ENCODE results near the gene HTR3A.

HTR3A gene

GRCh38 chr11:114031246-114031966 lies 56.5 kb downstream of the HTR3A start:
- Histone ChIP-seq H4K20me1 (ENCODE audit: insufficient read depth, low read length, poor library complexity, severe bottlenecking) (no peaks in the 10 kb centered on the region), H3K4me2 (ENCODE audit: low read depth, low read length, poor library complexity, severe bottlenecking) (no peak overlapping the region), H3K79me2 (ENCODE audit: insufficient read depth, low read length) (no peaks in the 10 kb centered on the region), H3K4me1 (ENCODE audit: insufficient read depth, low read length, poor library complexity, severe bottlenecking) (peaks cover 14% of the 10 kb centered on the region), H3K9ac (ENCODE audit: low read depth, low read length, poor library complexity, severe bottlenecking) (no peak overlapping the region), H2AFZ (ENCODE audit: low read length) (no peak overlapping the region), H3K9me3 (ENCODE audit: insufficient read depth, low read depth, low read length) (no peaks in the 10 kb centered on the region), H3K27me3 (ENCODE audit: insufficient read depth, low read length, poor library complexity, severe bottlenecking) (no peaks in the 10 kb centered on the region), H3K9me2 (replicated peaks; ENCODE audit: low read depth, low read length) (no peaks in the 10 kb centered on the region), H3K4me3 (ENCODE audit: low read length, poor library complexity, severe bottlenecking) (no peak overlapping the region), H3K36me3 (ENCODE audit: insufficient read depth, low read length) (no peaks in the 10 kb centered on the region), H3F3A (ENCODE audit: low read depth) (no peaks in the 10 kb centered on the region)
- no peak for TF ChIP-seq EZH2phosphoT487 (IDR thresholded peaks at IDR 0.05; ENCODE audit: borderline replicate concordance)
- no peak for TF ChIP-seq CTCF (conservative IDR thresholded peaks at IDR 0.05; ENCODE audit: low read length)

- H3K27me3 ChIP-seq (ENCODE audit: insufficient read depth, low read length, poor library complexity, severe bottlenecking) = no peaks in the 10 kb centered on the region
- H3K9me3 ChIP-seq (ENCODE audit: insufficient read depth, low read depth, low read length) = no peaks in the 10 kb centered on the region
- H4K20me1 ChIP-seq (ENCODE audit: insufficient read depth, low read length, poor library complexity, severe bottlenecking) = no peaks in the 10 kb centered on the region
- H2AFZ ChIP-seq (ENCODE audit: low read length) = no peak overlapping the region
- TF ChIP-seq EZH2phosphoT487 (IDR thresholded peaks at IDR 0.05; ENCODE audit: borderline replicate concordance) = no peak
- no peak for TF ChIP-seq CTCF (conservative IDR thresholded peaks at IDR 0.05; ENCODE audit: low read length)
- H3K79me2 ChIP-seq (ENCODE audit: insufficient read depth, low read length) = no peaks in the 10 kb centered on the region
- H3K4me3 ChIP-seq (ENCODE audit: low read length, poor library complexity, severe bottlenecking) = no peak overlapping the region
- H3K36me3 ChIP-seq (ENCODE audit: insufficient read depth, low read length) = no peaks in the 10 kb centered on the region
- H3F3A ChIP-seq (ENCODE audit: low read depth) = no peaks in the 10 kb centered on the region
- no peaks in the 10 kb centered on the region for H3K9me2 ChIP-seq (replicated peaks; ENCODE audit: low read depth, low read length)
- peaks cover 8% of the 10 kb centered on the region for H3K4me1 ChIP-seq (ENCODE audit: insufficient read depth, low read length, poor library complexity, severe bottlenecking)
- no peak overlapping the region for H3K4me2 ChIP-seq (ENCODE audit: low read depth, low read length, poor library complexity, severe bottlenecking)
- no peak overlapping the region for H3K9ac ChIP-seq (ENCODE audit: low read depth, low read length, poor library complexity, severe bottlenecking)
These were observed 57.0 kb downstream of the HTR3A start for GRCh38 chr11:114031967-114032320.

- Histone ChIP-seq H3K27me3 (ENCODE audit: insufficient read depth, low read length, poor library complexity, severe bottlenecking) (no peaks in the 10 kb centered on the region), H3K4me2 (ENCODE audit: low read depth, low read length, poor library complexity, severe bottlenecking) (no peak overlapping the region), H4K20me1 (ENCODE audit: insufficient read depth, low read length, poor library complexity, severe bottlenecking) (no peaks in the 10 kb centered on the region), H3K9ac (ENCODE audit: low read depth, low read length, poor library complexity, severe bottlenecking) (no peak overlapping the region), H3K4me3 (ENCODE audit: low read length, poor library complexity, severe bottlenecking) (no peak overlapping the region), H2AFZ (ENCODE audit: low read length) (no peak overlapping the region), H3K9me2 (replicated peaks; ENCODE audit: low read depth, low read length) (no peaks in the 10 kb centered on the region), H3K4me1 (ENCODE audit: insufficient read depth, low read length, poor library complexity, severe bottlenecking) (no peaks in the 10 kb centered on the region), H3K36me3 (ENCODE audit: insufficient read depth, low read length) (no peaks in the 10 kb centered on the region), H3K79me2 (ENCODE audit: insufficient read depth, low read length) (no peaks in the 10 kb centered on the region), H3F3A (ENCODE audit: low read depth) (no peaks in the 10 kb centered on the region), H3K9me3 (ENCODE audit: insufficient read depth, low read depth, low read length) (no peaks in the 10 kb centered on the region)
- no peak for TF ChIP-seq EZH2phosphoT487 (IDR thresholded peaks at IDR 0.05; ENCODE audit: borderline replicate concordance)
- TF ChIP-seq CTCF (conservative IDR thresholded peaks at IDR 0.05; ENCODE audit: low read length) = no peak
These were observed 58.2 kb downstream of the HTR3A start for GRCh38 chr11:114033066-114033465.

Measured in Loucy (cell line).